NCI-H1092 (cell line): ENCODE data around the gene PXYLP1.

Experiments used
- DNase-seq: peaks from one replicate; lab custom pipeline; 2025; lab: John Stamatoyannopoulos, UW

PXYLP1 gene

DNA sequence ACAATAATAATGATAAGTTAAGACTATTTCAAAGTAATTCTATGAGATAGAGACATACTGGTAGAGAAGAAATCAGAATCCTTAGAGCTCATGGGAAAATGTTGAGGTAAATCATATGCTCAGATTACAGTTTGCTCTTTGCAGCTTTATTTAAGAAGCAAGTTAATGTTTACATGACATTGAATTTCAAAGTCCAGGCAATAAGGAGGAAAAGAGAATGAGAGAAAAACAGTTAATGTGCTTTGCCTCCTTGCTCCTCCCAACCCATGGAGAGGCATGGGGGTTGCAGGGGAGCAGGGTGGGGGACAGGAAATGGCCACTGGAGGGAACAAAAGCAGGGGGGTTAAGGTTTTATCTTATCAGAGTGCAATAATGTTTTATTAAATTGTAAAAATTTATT, 94.5 kb downstream of the PXYLP1 start:
- DNase-seq: no peak

DNA sequence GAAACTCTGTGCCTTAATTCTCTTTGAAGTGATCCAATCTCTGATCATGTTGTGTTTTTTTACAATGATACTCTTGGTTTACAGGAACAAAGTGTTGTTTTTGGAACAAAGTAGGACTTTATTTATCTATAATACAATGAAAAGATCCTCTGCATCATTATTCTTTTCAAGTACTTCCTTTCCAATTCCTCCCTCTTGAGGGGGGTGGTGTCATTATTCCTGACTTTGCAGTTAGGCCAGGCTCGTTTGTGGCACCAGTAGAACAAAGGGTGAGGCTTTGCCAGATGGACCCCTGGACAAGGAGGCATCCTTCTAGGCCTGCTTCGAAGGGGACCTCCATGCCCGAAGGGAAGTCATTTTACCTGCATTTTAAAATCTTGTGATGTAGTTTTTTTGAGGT, 95.0 kb downstream of the PXYLP1 start:
- DNase-seq: no peak

DNA sequence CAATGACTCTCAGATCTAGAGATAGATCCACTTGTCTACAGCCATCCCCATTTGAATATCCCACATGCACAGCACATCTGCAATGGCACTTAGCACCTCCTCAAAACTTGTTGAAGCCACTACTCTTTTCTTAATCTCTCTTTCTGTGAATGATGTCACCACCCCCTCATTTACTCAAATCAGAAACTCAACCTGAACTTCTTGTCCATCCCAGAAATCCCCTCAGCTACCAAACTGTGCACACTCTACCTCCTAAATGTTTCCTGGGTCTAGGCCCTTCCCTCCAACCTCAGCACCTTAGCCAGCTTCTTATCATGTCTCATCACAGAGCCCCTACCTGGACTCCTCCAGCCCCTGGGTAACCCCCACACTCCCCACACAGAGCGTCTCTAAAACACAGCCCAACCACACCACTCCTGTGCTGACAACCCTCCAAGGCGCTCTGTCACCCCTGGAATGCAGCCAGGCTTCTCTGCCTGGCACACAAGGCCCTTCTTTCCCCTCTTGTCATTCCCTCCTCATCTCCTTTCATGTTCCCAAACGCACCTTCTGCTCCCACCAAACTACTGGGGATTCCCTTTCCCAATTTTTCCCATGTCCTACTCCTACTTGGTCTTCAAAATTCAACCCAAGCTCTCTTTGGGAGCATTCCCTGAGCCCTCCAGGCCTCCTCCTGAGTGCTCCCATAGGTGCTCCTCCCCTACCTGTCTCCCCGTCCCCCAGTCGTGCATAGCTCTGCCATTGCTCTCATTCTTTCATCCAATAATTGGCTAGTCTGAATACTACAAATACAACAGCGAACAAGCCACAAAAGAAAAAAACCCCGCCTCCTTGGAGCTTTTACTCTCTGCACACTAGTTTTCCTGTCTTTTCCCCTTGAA, 96.9 kb downstream of the PXYLP1 start:
- no peak for DNase-seq

DNA sequence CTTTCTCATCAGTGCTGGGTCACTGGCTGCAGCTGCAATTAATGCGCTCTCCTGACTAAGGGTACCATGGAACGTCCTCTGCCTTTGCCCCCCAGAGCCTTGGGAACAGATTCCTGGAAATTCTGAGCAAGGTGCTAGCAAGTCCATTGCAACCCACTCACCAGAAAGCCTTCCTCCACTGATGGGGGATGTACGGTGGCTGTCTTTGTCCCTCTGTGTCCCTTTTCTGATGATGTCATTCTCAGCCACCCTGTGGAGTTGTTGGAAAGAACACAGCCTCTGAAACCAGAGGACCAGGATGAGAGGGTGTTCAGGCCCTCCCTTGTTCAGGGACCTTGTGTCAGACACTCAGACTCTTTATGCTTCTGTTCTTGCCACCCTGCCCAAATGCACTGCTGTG, 98.6 kb downstream of the PXYLP1 start:
- DNase-seq: no peak

DNA sequence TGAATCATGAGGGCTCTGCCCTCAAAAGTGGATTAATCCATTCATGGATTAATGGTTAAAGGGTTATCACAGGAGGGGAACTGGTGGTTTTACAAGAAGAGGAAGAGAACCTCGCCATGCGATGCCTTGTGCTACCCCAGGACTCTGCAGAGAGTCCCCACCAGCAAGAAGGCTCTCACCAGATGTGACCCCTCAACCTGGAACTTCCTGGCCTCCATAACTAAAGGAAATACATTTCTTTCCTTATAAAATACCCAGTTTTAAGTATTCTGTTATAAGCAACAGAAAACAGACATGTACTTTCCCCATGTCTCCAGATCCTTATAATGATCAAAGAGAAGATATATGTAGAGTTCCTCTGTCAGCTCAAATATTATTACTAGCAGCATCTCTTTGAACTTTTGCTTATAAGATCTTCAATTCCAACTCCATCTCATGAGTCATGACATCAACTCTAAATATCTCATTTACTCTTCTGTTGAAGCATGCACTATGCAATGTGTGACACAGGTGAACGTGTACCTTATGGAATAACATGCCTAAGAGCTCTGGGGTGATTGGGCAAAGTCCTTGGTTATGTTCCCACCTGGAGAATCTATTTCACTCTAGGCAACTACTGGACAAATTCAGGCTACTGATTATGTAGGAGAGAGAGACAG, 99.2 kb downstream of the PXYLP1 start:
- DNase-seq: no peak

DNA sequence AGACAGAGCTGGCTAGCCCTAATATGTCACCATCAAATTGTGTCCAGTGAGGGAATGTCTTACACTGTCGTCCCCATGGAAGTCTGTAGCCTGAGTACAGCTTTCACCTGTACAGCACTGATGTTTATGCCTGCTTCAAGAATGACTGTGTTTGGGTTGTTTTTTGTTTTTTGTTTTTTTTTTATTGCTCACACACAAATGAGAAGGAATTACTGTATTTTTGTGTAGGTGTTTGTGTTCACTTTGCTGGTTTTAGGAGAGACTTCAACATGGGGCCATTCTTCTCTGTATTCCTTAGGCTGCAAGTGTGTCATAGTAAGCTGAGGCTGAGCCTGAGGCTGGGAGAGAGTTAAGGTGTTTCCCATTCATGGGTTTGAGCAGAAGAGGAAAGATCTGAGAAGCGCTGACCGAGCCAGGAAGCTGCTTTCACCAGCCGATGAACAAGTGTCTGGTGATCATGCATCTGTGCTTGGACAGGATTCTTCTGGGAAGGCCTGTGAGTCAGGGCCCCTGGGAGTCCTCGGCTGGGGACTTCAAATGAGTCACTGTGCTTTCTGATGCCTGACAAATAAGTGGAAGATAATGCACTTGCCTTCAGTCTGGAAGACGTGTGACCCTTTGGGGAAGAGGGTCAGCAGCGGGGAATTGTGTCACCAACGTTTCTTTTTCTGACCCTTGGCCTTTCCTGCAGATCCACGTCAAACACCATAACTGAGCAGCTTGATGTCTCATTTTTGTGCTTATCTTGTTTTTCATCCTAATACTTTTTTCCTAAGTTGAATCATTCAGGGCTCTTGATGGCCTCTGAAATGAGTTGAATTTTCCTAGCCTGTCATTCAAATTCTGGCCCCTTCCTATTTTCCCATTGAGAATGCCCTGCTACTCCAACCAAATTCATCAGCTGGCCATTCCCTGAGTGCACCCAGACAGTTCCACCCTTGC, 100.0 kb downstream of the PXYLP1 start:
- DNase-seq: no peak

DNA sequence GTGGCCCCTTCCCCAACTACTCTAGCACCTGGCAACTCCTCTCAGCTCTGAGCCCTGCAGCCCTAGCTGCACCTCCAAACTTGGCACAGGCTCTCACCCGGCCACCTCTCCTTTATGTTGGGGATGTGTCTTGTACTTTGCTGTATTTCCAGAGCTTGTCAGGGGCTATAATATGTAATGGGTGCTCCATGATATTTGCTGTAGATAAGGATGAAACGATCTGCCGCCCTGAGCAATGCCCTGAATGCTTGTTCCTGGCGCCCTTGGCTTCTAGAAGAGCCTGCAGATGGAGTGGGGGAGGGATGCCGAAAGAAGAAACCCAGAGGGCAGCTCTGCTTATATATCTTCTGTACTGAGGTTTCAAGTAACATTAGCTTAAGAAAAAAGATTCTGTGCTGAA, 100.8 kb downstream of the PXYLP1 start:
- DNase-seq: no peak

DNA sequence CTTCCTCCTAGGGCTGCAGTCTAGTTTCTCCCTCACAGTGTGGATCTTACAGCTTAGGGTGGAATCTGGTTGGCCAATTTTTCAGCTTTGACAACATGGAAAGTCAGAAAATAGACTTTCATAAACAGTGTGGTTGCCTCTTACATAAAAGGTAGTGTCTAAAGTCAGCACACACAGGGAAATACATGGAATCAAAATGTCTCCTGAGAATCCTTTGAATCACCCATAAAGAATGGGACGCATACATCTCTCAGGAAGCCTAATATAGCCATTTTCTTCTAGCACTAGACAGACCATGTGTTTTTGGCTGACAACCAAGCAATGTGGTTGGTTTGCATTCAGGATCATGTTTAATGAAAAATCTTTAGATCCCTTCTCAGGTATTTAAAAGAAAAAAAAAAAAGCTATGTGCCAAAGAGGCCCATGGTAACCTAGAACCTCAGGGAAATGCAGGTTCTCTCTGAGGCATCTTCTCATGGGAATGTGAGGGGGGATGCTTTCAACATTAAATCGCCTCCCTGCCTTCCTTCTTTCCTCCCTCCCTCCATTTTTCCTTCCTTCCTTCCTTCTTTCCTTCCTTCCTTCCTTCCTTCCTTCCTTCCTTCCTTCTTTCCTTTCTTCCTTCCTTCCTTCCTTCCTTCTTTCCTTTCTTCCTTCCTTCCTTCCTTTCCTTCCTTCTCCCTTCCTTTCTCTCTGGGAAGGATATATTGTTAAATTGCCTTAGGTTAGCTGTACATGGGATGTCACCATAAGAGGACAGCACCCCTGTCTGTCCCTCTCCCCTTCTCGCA, 102.4 kb downstream of the PXYLP1 start:
- DNase-seq: no peak

DNA sequence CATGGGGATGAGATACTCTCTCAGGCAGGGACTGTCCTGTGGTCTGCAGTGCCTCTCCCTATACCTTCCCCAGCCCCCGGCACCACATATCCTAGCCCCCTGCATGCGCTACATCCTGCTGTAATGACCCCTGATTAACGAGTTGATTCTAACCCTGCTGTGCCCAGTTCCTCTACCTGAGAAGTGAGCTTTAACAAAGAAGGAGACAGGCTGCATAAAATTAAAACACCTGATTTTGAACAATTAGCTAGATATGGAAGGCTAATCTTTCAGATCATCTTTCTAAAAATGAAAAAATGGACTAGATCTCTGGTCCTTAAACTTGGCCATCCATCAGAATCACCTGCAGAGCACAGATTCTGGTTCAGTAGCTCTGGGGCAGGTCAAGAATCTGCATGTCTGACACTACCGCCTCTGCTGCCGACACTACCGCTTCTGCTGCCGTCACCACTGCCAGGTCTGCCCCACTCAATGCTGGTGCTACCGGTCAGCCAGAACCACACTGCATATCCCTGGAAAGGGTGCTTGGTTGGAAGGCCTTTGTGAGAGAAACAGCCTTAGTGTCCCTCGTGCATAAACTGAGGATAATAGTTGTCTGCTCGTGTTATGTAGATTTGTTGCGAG, 103.1 kb downstream of the PXYLP1 start:
- DNase-seq: no peak

DNA sequence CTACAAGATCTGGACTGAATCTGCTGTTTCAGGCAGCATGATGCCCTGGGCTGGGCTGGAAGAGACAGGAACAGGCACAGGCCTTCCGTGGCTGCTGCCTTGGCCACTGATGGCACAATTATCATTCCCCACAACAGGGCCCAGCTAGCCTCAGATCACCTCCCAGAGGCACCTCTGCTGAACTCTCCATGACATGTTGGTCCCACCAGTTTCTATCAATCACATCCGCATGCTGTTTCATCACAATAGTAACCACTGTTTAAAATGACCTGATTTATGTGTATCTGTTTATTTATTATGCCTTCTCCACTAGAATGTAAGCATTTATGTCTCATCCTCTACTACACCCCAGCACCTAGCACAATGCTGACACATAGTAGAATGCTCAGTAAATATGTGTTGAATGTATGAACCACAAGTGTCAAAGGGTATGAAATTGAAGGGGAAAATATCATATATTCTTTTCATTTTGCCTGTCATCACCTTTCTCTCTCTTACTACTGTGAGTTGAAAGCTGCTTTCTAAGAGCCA, 104.0 kb downstream of the PXYLP1 start:
- no peak for DNase-seq

DNA sequence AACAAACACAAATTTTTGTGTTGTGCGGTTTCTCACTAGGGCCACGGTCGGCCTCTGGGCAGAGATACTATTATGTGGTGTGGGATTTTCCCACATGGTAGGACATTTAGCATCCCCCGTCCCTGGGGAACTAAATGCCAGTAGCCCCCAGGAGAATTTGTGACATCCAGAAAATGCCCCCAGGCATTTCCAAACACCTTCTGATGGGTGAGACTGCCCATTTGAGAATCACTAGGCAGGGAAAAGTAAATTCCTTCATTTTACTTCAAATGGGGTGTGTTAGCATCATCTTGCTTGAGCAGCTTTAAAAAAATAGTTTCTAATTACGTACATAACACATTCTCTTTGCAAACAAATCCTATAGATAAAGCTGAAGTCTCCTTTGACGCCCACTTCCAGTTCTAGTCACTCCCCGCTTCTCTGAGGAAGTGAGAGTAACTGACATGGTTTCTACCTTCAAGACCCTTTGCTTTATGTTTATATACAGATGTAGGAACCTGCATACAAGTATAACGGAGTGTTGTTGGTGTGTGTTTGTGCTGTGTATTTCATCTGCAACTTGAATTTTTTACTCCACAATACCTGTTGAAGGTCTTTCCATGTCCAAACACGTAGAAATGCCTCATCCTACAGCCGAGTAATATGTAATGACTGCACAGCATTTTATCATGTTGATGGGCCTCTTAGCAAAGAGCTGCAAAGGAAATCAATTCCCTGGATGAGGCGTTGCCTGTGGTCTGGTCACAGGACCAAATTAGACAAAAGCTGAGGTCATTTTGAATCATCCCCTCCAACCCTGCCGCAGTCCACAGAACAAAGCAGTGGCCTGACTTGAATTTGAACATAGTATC, 105.3 kb downstream of the PXYLP1 start:
- DNase-seq: no peak

DNA sequence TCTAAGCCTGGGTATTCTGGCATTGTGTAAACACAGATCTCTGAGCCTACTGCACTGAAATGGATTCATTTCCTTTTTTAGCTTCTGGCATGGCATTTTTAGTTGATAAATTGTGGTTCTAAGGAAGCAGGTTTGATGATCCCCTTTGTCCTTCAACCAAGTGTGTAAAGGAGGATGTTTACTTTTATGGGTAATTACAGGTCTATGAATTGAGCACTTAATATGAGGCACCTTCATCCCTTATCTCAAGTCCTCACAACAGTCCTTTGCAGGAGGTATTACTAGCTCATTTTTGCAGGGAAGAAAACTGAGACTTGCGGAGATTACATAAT, 105.9 kb downstream of the PXYLP1 start:
- DNase-seq: no peak

DNA sequence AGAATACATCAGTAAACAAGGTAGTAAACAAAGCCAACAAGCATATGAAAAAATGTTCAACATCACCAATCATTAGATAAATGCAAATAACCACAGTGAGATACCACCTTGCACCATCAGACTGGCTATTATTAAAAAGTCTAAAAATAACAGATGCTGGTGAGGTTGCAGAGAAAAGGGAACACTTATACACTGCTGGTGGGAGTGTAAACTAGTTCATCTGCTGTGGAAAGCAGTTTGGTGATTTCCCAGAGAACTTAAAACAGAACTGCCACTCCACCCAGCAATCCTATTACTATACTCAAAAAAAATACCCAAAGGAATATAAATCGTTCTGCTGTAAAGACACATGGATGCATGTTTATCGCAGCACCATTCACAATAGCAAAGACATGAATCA, 106.4 kb downstream of the PXYLP1 start:
- no peak for DNase-seq

DNA sequence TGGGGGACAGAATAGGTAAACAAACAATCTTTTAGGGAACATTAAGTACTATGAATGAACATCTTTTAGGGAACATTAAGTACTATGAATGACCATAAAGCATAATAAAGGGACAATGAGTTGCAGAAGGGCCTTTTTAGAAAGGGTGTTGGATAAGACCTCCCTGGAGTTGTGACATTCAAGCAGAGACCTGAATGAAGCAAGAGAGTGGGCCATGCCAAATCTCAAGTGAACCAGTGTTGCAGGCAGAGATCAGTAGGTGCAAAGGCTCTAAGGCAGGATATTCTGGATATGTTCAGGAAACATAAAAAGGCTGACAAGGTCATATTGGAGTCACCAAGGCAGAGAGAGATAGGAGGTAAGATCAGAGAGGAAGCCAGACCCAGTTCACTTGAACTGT, 107.3 kb downstream of the PXYLP1 start:
- DNase-seq: no peak

DNA sequence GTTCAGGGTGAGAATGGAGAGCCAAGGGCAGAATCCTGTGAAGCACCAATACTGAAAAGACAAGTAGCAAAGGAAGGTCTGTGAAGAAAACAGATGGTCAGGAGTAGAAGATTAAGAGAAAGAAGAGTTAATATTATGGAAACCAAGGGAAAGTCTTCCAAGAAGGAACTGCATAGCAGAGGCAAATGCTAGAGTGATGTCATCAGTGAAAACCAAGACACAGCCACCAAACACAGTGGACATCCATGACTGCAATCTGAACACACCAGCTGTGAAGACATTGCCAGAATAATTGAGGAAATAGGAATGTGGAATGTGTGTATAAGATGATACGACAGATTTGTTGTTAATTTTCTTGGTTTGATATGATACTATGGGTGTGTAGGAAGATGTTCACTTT, 109.9 kb downstream of the PXYLP1 start:
- no peak for DNase-seq

DNA sequence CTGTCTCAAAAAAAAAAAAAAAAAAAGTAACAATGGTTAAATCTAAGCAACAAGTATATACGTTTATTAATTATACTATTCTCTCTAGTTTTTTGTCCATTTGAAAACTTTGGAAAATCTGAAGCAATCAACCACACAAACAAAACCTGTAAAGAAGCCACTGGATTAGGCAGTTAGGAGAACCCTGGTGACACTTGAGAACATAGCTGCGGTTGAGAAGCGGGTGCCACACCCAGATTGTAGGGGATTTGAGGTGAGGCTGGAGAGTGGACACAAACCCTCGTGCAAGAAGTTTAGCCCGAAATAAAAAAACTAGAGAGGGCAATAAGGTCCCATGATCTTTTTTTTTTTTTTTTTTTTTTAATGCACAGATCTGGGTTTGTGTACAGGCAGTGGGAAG, 110.8 kb downstream of the PXYLP1 start:
- DNase-seq: no peak

DNA sequence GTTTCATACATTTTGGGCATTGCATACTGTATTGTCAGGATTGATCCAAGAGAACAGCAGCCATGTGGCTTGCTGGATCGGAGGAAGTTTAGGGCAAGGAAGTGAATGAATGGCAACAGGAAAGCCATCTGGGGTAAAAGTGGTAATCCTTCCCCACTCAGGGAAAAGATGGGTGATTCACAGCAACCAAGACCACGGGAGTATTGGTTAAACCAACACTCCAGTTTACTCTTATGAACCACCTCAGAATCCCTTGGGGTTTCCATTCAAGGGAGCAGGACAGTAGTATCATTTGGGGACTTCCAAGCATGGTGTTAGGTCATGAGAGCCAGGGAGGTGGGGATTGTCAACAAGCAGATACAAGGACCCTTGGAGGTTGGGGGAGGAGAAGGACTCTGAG, 111.5 kb downstream of the PXYLP1 start:
- DNase-seq: no peak

DNA sequence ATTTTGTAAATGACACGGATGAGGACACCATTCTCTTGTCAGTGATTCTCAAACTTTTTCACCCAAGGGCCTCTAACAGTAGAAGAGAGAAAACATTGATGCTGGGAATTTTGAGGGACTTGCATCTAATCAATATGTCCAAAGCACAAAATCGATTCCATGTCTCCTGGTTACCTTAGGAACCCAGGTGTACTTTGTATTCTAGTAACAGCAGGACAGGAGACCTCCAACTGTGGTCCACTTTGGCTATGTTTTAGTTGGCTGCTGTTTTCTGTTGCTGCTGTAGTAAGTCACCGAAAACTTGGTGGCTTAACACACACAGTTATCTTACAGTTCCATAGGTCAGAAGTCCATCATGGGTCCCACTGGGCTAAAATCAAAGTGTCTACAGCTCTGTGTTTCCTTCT, 112.2 kb downstream of the PXYLP1 start:
- no peak for DNase-seq
